GM21515 (cell line): ENCODE measurements around the gene PARP1.

Experiments
- ATAC-seq: cut with Tn5 transposase; IDR thresholded peaks from one replicate; pipeline ENCODE4 v1.9.1; 2021; ENCODE audit not compliant: unreplicated experiment

PARP1 gene

GRCh38 chr1:226408285-226409184 lies 642 bp upstream of the PARP1 start:
- no peak for ATAC-seq

- ATAC-seq = no peak
Measured at GRCh38 chr1:226407199-226407496, 745 bp downstream of the PARP1 start.

GRCh38 chr1:226406401-226406881 lies 1.5 kb downstream of the PARP1 start:
- no peak for ATAC-seq

GRCh38 chr1:226405411-226405988 lies 2.4 kb downstream of the PARP1 start:
- no peak for ATAC-seq

DNA sequence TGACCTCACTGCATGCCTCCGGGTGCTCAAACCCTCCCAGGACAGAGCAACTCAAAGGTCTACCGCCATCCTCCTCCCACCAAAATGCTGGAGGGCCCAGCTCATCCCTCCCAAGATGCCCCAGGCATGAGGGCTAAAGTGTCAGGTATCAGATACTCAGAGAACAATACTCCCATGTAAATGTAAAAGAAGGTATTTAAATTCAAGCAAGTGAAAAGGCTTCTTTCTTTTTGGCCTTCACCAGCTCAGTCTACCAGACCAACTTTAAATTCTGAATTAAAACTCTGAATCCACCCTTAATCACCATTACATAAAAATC lies 3.0 kb downstream of the PARP1 start:
- ATAC-seq = no peak

DNA sequence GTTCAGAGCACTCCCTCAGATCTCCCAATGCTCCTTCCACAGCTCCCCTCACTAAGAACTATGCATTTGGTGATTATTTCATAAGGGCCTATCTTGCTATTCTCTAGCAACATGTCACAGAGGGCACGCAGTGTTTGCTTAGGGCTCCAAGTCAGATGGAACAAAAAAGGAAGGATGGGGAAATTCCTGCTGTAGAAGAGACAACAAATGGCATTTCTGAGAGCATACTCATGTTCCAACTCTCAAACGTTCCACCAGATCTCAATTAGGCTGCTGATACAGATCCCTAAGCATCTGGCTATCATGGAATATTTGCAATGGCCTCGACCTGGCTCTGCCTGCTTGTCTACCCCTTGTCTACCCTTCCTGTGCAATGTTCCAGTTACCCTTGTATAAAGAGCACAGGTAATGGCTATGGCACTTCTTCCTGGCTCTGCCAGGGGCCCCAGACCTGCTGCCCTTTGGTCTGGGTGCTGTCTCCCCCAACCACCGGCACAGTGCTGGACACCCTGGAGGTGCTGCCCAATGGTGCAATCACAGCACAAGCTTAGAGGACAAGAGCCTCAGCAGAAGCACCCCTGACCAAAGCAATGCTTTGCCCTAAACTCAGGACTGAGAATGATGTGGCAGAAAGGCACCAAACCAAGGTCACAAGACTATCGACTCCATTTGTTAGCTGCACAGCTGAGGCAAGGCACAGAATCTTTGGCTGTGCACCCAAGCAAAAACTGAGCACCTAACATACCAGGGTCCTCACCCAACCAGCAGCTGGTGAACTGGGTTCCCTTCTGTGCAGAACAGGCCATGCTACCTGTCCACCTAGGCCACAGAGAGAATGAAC lies 3.6 kb downstream of the PARP1 start:
- no peak for ATAC-seq

DNA sequence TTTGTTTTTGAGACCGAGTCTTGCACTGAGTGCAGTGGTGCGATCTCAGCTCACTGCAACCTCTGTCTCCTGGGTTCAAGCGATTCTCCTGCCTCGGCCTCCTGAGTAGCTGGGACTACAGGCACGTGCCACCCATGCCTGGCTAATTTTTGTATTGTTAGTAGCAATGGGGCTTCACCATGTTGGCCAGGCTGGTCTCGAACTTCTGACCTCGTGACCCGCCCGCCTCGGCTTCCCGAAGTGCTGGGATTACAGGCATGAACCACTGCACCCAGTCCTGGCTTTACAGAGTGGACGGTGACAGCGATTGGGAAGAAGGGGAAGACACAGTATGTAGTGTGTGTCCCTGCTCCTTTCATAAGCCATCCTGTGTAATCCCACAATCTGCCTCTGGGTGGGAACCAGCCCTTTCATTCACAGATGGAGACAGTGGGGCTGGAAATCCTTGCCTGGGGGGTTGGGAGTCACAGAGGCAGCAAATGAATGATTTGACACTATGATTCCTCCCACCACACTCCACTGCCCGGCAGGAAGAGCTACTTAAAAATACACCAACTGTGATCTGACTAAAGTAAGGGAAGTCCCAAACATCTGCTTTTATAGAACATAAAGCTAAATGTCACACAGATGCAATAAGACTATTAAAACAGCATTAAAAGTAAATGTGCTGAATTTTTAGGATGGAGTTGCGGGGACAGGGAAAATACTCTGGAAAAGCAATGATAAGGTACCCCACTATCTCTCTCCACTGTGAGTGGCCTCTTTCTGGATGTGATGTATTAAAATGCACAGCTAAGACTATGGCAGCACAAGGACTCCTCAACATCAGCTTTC lies 4.5 kb downstream of the PARP1 start:
- ATAC-seq = no peak

- no peak for ATAC-seq
Measured at GRCh38 chr1:226402739-226403165, 5.1 kb downstream of the PARP1 start.

- ATAC-seq = no peak
Measured at GRCh38 chr1:226401355-226402303, 6.3 kb downstream of the PARP1 start.

- no peak for ATAC-seq
Measured at GRCh38 chr1:226400519-226401354, 7.2 kb downstream of the PARP1 start.

DNA sequence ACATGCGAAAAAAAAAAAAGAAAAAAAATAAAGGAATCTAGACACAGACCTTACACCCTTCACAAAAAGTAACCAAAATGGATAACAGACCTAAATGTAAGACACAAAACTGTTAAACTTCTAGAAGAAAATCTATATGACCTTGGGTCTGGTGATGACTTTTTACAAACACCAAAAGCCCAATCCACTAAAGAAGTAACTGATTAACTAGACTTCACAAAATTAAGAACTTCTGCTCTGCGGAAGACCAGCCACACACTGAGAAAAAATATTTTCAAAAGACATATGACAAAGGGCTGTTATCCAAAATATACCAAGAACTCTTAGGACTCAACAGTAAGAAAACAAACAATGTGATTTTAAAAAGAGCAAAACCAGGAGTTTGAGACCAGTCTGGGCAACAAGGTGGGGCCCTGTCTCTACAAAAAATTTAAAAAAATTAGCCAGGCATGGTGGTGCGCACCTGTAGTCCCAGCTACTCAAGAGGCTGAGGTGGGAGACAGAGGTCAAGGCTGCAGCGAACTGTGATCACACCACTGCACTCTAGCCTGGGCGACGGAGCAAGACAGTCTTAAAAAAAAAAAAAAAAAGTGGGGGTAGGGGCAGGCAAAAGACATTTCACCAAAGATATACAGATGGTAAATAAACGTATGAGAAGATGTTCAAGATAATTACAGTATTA lies 9.8 kb downstream of the PARP1 start:
- no peak for ATAC-seq

DNA sequence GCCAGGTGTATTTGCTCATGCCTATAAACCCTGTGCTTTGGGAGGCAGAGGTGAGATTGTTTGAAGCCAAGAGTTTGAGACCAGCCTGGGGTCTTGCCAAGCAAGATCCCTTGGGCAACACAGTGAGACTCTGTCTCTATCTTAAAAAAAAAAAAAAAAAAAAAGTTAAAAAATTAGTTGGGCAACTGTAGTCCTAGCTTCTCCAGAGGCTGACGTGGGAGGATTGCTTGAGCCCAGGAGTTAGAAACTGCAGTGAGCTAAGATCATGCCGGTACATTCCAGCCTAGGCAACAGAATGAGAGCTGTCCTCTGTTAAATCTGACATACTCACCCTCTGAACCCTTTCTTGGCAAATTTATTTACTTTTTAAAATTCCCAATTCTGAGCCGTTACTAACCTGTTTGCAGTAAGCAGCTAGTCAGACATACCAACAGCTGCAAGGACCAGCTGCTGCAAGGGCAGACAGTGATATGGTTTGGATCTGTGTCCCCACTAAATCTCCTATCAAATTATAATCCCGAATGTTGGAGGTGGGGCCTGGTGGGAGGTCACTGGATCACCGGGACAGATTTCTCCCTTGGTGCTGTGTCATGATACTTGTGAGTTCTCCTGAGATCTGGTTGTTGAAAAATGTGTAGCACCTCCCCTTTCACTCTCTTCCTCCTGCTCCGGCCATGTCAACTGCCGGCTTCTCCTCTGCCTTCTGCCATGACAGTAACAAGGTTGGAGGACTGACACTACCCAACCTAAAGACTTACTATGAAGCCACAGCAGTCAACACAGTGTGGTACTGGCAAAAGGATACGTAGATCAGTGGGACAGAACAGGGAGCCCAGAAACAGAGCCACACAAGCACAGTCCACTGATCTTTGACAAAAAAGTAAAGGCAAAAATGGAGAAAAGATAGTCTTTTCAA lies 10.6 kb downstream of the PARP1 start:
- ATAC-seq = no peak

GRCh38 chr1:226395753-226396152 lies 12.1 kb downstream of the PARP1 start:
- ATAC-seq = no peak

GRCh38 chr1:226394462-226394861 lies 13.4 kb downstream of the PARP1 start:
- no peak for ATAC-seq

GRCh38 chr1:226390681-226391080 lies 17.2 kb downstream of the PARP1 start:
- no peak for ATAC-seq

DNA sequence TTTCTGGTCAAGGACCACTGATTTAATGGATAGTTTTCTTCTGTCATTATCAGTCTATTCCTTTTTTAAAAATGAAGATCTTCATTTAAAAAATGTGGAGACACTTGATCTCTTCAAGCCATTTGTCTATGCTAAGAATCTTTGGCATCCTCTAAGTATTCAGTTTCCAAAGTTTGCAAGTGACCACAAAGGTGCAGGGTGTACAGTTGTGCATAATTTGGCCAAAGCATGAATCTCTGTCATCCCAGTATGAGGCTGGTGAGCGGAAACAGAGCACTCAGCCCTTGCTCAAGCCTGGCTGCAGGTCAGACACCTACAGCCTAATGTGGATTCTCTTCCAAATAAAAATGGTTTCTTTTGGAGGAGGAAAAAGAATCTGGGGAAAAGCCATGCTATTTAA lies 19.8 kb downstream of the PARP1 start:
- ATAC-seq = no peak

DNA sequence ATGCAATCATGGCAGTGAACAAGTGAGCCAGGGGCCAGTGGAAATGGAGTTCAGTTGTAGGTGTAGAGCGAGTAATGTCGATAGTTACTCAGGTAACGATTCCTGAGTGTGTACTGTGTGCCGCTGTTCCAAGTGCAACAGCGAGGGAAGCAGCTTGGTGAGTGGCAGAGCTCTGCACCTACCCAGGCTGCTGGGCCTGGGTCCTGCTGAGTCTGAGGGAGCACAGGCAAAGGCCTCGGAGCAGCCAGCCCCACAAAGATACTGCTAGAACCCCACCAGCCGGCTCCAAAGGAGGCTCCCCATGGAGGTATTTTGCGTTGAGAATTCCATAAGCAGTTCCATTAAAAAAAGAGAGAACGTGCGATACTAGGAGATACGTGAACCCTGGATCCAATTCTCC lies 23.2 kb downstream of the PARP1 start:
- ATAC-seq = no peak
